ENCODE results near the gene VAX1.

The VAX1 gene

DNA sequence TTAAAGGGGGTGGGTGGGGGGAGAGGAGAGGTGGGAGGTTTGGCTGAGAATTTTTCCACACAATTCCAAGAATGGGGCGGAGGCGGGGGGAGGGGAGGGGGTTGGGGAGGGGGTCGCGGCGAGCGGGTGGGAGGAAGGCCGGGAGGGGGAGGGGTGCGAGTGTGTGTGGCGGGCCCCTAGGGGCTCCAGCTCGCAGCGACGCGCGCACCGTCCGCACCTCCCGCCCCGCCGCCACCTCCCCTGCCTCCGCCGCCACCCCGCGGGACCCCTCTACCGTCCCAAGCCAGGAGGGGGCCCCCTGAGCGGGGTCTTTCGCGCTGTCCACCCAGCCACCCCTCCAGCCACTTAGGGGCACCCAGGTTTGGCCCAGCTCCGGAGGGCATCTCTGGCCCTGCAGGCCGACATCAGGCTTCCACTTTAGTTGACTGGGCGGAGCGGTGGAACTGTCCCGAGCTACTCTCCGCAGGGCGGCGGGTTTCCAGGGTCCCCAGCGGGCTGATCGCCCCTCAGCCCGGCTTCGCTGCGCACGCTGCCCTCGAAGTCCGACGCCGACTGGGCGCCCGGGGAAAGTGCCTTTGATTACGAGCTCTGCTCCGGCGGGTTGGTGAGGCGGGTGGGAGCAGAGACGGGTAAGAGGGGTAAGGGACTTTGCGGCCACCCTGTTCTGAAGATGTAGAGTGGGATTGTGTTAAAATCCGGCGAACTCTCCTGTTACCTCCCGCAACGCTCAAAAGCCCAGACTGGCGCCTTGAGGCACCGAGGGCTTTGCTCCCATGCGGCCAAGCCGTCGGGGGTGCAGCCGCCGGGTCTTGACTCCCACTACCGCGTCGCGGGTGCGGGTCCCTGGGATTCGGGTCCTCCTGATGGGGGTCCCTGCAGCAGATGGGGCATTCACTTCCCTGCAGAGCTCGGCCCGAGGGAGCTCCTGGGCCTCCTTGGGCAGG is 1.8 kb upstream of the VAX1 start:
- no peak overlapping the region for H3K27ac ChIP-seq (ENCODE audit: low read length)
- peak overlapping the region; percentile 23; the same call in 1 of the 2 replicates for H3K4me3 ChIP-seq (ENCODE audit: low read length)
- H3K9me3 ChIP-seq (ENCODE audit: insufficient read depth, low read depth, low read length), result peaks cover 13% of the 10 kb centered on the region
- peaks cover 99% of the 10 kb centered on the region for H3K27me3 ChIP-seq (ENCODE audit: insufficient read depth, low read length)
- H3K9ac ChIP-seq (ENCODE audit: low read depth, low read length), result no peak overlapping the region
- H3K36me3 ChIP-seq (ENCODE audit: insufficient read depth, low read depth, low read length), result no peaks in the 10 kb centered on the region
- peaks cover 11% of the 10 kb centered on the region; the same call in 1 of the 2 replicates for H3K4me1 ChIP-seq (ENCODE audit: insufficient read depth, low read length)

DNA sequence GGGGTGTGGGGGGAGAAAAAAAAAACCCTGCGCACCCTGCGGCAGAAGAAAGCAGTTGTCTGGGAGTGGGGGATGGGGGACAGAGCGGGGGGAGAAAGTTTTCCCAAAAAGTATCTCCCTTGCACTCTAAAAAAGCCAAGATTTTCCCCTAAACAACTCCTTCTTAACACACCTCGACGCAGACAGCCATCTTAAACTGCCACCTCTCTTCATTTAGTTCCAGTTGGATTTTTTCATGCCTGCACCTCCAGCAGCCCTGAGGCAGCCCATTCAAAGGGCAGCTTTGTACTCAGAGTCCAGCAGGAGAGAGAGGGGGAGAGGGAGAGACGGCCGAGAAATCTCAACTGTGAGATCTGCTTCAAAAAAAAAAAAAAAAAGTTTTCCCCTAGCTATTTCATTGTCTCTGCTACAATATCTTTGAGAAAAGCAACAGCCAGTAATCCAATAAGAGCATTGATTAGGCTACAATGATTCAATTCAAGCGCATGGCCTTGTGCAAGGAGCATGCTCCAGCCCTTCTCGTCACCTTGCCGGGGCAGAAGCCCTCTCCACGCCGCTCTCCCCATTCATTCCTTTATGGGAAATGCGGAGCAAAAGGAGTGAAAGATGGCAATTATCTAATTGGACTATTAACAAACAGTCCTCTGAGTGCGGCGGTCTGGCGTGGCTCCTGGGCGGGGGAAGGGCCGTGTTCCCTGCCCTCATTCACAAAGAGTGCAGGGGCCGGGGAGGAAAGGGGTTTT is 939 bp upstream of the VAX1 start:
- no peak overlapping the region for H3K9ac ChIP-seq (ENCODE audit: low read depth, low read length)
- H3K4me1 ChIP-seq (ENCODE audit: insufficient read depth, low read length), result peaks cover 11% of the 10 kb centered on the region; the same call in 1 of the 2 replicates
- peaks cover 7% of the 10 kb centered on the region; the same call in 1 of the 2 replicates for H3K9me3 ChIP-seq (ENCODE audit: insufficient read depth, low read depth, low read length)
- H3K27me3 ChIP-seq (ENCODE audit: insufficient read depth, low read length), result peaks cover 99% of the 10 kb centered on the region
- H3K27ac ChIP-seq (ENCODE audit: low read length), result no peak overlapping the region
- H3K4me3 ChIP-seq (ENCODE audit: low read length), result peak overlapping the region; percentile 1; the same call in 1 of the 2 replicates
- H3K36me3 ChIP-seq (ENCODE audit: insufficient read depth, low read depth, low read length), result no peaks in the 10 kb centered on the region

DNA sequence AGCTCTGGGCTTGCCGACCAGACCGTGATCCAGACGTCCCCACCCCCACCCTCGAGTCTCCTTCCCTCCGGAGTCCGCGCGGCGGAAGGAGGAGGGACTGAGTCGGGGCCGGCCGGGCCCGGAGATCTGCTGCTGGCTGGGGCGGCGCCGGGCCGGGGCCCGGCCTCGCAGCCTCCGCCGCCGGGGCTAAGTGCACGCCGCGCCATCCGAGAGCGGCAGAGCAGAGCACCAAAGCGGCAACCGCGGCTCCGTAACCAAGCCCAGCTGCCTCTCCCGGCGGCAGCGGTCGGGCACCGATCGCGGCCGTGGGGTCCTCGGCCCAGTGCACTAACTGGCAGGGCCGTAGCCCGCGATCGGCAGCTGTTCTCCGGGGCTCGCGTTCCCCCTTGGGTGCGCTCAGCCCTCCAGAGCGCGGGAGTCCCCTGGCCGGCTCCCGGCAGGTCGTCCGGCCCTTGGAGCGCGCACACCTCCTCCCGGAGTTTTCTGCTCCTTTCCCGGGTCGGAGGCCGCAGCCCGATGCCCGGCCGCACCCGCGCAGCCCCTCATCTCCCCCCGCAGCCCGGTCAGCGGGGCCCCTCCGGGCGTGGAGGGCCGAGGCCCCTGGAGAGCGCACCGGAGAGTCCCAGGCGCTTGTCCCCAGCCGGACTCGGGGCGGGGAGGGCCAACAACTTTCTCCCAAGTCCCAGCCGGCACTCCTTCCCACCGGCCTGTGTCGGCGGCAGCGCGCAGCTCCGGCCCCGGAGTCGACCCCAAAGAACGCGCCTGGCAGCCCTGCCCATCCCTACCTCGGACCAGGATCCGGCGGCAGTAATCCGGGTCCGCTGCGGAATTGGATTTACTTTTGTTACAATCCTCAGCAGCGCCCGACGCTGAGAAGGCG is 799 bp downstream of the VAX1 start:
- H3K4me1 ChIP-seq (ENCODE audit: insufficient read depth, low read length), result peaks cover 15% of the 10 kb centered on the region; the same call in 1 of the 2 replicates
- peaks cover 99% of the 10 kb centered on the region for H3K27me3 ChIP-seq (ENCODE audit: insufficient read depth, low read length)
- H3K9ac ChIP-seq (ENCODE audit: low read depth, low read length), result no peak overlapping the region
- peak overlapping the region; percentile 33; the same call in 1 of the 2 replicates for H3K4me3 ChIP-seq (ENCODE audit: low read length)
- H3K36me3 ChIP-seq (ENCODE audit: insufficient read depth, low read depth, low read length), result no peaks in the 10 kb centered on the region
- H3K27ac ChIP-seq (ENCODE audit: low read length), result no peak overlapping the region
- H3K9me3 ChIP-seq (ENCODE audit: insufficient read depth, low read depth, low read length), result peaks cover 7% of the 10 kb centered on the region; the same call in 1 of the 2 replicates

DNA sequence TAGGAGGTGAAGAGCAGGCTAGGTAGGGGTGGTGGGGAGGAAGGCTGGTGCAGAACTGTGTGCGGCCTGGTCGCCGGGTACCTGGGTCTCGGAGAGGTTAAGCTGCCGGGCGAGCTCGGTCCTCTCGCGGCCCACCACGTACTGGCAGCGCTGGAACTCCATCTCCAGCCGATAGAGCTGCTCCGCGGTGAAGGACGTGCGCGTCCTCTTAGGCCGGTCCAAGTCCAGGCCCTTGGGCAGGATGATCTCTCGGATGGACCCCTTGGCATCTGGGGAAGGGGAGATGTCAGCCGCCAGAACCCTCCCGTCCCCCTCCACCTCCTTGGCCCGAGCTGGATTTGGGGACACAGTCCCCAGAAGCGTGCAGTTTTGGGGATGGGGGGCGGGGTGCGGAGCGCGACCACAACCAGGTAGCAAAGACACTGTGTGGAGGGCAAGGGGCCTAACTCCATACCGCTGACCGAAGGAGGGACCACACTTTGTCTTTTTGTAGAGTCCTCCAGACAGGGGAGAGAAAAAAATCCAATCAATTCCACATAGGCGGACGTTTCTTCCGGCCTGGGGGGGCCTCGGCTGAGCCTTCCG is 1.6 kb downstream of the VAX1 start:
- Histone ChIP-seq H3K27me3 (ENCODE audit: insufficient read depth, low read length) (peaks cover 99% of the 10 kb centered on the region), H3K27ac (ENCODE audit: low read length) (no peak overlapping the region), H3K9me3 (ENCODE audit: insufficient read depth, low read depth, low read length) (peaks cover 6% of the 10 kb centered on the region; the same call in 1 of the 2 replicates), H3K4me3 (ENCODE audit: low read length) (peak overlapping the region; percentile 33; the same call in 1 of the 2 replicates), H3K36me3 (ENCODE audit: insufficient read depth, low read depth, low read length) (no peaks in the 10 kb centered on the region), H3K4me1 (ENCODE audit: insufficient read depth, low read length) (peaks cover 18% of the 10 kb centered on the region; the same call in 1 of the 2 replicates), H3K9ac (ENCODE audit: low read depth, low read length) (no peak overlapping the region)

DNA sequence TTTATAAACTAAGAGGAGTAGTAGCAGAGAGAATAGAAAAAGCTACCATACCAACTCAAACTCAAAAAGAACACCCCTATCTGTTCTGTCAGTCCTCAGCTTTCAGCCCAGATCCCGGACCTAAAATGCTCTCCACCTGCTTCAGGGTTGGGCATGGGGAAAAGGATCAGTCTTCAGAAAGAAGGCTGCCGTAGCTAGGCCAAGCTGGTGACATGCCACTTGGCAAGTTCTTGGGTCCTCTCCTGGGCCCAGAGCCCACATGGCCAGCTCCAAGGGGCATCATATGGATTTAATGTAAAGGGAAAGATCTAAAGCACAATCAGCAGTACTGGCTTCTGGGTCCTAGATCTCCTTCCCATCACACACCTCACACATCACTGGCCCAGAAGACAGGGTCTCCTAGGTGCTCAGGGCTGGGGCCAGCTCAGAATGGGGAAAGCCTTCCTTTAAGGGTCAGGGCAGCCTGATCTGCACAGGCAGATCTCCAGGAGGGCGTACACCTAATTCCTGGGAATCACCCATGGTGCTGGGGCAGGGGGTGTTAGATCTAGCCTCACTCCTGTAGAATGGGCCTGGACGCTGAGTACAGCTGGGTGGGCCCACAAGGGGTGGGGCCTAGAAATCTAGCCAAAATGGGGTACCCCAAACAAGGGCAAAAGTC is 2.5 kb downstream of the VAX1 start:
- Histone ChIP-seq H3K4me3 (ENCODE audit: low read length) (no peak overlapping the region), H3K9ac (ENCODE audit: low read depth, low read length) (no peak overlapping the region), H3K27ac (ENCODE audit: low read length) (no peak overlapping the region), H3K36me3 (ENCODE audit: insufficient read depth, low read depth, low read length) (no peaks in the 10 kb centered on the region), H3K27me3 (ENCODE audit: insufficient read depth, low read length) (peaks cover 99% of the 10 kb centered on the region), H3K9me3 (ENCODE audit: insufficient read depth, low read depth, low read length) (peaks cover 6% of the 10 kb centered on the region; the same call in 1 of the 2 replicates), H3K4me1 (ENCODE audit: insufficient read depth, low read length) (peaks cover 26% of the 10 kb centered on the region; the same call in 1 of the 2 replicates)

DNA sequence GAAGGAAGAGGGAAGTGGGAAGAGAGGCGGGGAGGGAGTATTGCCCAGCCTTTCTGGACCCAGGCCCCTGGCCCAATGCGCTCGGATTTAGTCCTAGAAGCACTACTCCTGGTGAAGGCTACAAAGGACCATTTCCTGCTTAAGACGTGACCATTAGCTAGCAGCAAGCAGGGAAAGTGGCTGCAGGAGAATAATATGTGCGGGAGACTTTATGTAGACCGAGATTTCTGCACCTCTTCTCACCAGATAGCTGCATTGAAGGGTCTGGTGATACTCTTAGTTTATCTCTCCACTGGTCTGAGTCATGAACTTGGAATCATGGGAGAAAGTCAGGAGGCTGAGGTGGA is 3.1 kb downstream of the VAX1 start:
- H3K27me3 ChIP-seq (ENCODE audit: insufficient read depth, low read length), result peaks cover 99% of the 10 kb centered on the region
- H3K4me3 ChIP-seq (ENCODE audit: low read length), result peak overlapping the region; percentile 40; the same call in 1 of the 2 replicates
- peaks cover 27% of the 10 kb centered on the region; the same call in 1 of the 2 replicates for H3K4me1 ChIP-seq (ENCODE audit: insufficient read depth, low read length)
- H3K9me3 ChIP-seq (ENCODE audit: insufficient read depth, low read depth, low read length), result peaks cover 6% of the 10 kb centered on the region; the same call in 1 of the 2 replicates
- no peak overlapping the region for H3K27ac ChIP-seq (ENCODE audit: low read length)
- H3K9ac ChIP-seq (ENCODE audit: low read depth, low read length), result no peak overlapping the region
- H3K36me3 ChIP-seq (ENCODE audit: insufficient read depth, low read depth, low read length), result no peaks in the 10 kb centered on the region

DNA sequence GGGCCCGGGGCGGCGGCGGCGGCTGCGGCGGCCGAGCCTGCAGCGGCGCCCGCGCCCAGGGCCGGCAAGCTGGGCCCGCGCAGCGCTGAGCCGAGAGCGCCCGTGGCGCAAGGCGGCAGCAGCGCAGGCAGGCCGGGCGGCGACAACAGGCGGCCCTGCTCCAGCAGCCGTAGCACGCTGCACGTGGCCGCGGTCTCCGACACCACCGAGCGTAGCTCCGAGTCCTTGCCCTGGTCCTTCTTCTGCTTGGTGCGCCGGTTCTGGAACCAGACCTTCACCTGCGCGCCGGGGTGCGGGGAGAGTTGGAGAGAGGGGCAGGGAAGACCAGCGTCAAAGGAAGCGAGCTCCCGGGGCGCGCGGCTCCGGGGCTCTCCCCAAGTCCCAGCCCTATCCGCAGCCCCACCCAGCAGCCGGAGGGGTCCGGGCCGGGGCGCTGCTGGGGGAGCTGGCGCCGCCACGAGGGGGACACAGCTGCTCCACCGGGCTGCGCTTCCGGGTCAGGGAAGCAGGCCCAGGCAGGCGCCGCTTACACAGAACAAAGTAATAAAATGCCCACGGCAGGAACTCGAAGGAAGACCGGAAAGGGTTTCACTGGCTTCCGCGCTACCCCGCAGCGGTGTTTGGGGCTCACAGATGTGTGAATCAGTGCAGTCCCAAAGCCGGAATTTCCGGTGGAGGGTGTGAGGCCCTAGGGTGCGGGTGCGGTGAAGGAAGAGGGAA is 3.6 kb downstream of the VAX1 start:
- Histone ChIP-seq H3K27ac (ENCODE audit: low read length) (no peak overlapping the region), H3K4me3 (ENCODE audit: low read length) (peak overlapping the region; percentile 40; the same call in 1 of the 2 replicates), H3K9me3 (ENCODE audit: insufficient read depth, low read depth, low read length) (peaks cover 6% of the 10 kb centered on the region; the same call in 1 of the 2 replicates), H3K27me3 (ENCODE audit: insufficient read depth, low read length) (peaks cover 100% of the 10 kb centered on the region), H3K9ac (ENCODE audit: low read depth, low read length) (no peak overlapping the region), H3K4me1 (ENCODE audit: insufficient read depth, low read length) (peaks cover 27% of the 10 kb centered on the region; the same call in 1 of the 2 replicates), H3K36me3 (ENCODE audit: insufficient read depth, low read depth, low read length) (no peaks in the 10 kb centered on the region)

DNA sequence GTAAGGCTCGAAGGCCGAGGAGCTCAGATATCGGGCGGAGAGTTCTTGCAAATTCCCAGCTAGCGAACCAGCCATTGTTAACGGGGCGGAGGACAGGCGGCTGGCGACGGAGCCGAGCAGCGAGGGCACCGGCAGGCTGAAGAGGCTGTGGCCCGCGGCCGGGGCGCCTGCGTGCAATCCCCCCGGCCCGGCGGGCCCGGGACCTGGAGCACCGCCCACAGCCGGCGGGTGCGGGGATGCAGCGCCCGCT is 4.1 kb downstream of the VAX1 start:
- H3K4me3 ChIP-seq (ENCODE audit: low read length), result peak overlapping the region; percentile 40; the same call in 1 of the 2 replicates

DNA sequence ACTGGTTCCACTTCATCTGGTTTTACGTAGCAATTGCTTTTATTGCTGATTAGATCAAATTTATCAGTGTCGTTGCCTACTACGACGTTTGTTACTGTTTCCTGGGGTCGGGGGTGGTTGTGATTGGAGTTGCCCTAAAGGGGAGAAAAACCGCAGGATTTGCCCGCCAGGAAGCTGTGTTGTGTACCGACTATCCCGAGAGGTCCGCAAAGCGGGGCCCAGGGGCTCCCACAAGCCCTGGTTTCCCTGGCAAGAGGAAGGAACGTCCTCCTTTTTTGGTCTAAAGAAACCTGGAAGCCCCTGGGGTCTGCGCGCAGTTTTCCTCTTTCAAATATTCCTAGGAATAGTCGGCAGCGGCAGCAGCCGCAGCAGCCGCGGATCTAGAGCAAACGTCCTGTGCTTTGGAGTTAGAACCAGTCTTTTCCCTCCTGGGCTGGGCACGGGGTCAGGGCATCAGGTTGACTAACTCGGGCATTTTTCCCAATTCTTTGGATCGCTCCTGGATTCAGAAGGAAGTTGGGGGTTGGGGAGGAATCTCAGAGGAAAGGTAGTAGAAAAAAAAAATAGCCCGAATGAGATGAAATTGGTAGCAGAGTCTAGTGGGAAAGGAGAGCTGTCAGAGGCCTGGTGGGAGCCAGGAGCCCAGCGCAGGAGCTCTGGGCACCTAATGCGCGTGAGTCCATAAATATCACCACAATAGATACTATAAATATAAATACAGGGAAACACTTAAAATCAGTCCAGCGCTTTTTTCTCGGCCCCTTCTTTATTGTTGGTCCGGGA is 4.6 kb downstream of the VAX1 start:
- peak overlapping the region; percentile 40; the same call in 1 of the 2 replicates for H3K4me3 ChIP-seq (ENCODE audit: low read length)

More for the DNA sequence above, 4.1 kb downstream of the VAX1 start:
- H3K4me1 ChIP-seq (ENCODE audit: insufficient read depth, low read length), result peaks cover 24% of the 10 kb centered on the region; the same call in 1 of the 2 replicates
- H3K36me3 ChIP-seq (ENCODE audit: insufficient read depth, low read depth, low read length), result no peaks in the 10 kb centered on the region
- peaks cover 6% of the 10 kb centered on the region; the same call in 1 of the 2 replicates for H3K9me3 ChIP-seq (ENCODE audit: insufficient read depth, low read depth, low read length)
- no peak overlapping the region for H3K9ac ChIP-seq (ENCODE audit: low read depth, low read length)
- peaks cover 100% of the 10 kb centered on the region for H3K27me3 ChIP-seq (ENCODE audit: insufficient read depth, low read length)
- no peak overlapping the region for H3K27ac ChIP-seq (ENCODE audit: low read length)

More for the DNA sequence above, 4.6 kb downstream of the VAX1 start:
- Histone ChIP-seq H3K36me3 (ENCODE audit: insufficient read depth, low read depth, low read length) (no peaks in the 10 kb centered on the region), H3K27ac (ENCODE audit: low read length) (no peak overlapping the region), H3K27me3 (ENCODE audit: insufficient read depth, low read length) (peaks cover 100% of the 10 kb centered on the region), H3K4me1 (ENCODE audit: insufficient read depth, low read length) (peaks cover 20% of the 10 kb centered on the region; the same call in 1 of the 2 replicates), H3K9ac (ENCODE audit: low read depth, low read length) (no peak overlapping the region), H3K9me3 (ENCODE audit: insufficient read depth, low read depth, low read length) (peaks cover 6% of the 10 kb centered on the region; the same call in 1 of the 2 replicates)
